NK-92 (cell line): ENCODE data around the gene GADD45B.

Experiments
- DNase-seq: peaks from one replicate; lab custom pipeline; 2025; ENCODE audit not compliant: unreplicated experiment; lab: John Stamatoyannopoulos, UW

The GADD45B gene, protein sequence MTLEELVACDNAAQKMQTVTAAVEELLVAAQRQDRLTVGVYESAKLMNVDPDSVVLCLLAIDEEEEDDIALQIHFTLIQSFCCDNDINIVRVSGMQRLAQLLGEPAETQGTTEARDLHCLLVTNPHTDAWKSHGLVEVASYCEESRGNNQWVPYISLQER

DNA sequence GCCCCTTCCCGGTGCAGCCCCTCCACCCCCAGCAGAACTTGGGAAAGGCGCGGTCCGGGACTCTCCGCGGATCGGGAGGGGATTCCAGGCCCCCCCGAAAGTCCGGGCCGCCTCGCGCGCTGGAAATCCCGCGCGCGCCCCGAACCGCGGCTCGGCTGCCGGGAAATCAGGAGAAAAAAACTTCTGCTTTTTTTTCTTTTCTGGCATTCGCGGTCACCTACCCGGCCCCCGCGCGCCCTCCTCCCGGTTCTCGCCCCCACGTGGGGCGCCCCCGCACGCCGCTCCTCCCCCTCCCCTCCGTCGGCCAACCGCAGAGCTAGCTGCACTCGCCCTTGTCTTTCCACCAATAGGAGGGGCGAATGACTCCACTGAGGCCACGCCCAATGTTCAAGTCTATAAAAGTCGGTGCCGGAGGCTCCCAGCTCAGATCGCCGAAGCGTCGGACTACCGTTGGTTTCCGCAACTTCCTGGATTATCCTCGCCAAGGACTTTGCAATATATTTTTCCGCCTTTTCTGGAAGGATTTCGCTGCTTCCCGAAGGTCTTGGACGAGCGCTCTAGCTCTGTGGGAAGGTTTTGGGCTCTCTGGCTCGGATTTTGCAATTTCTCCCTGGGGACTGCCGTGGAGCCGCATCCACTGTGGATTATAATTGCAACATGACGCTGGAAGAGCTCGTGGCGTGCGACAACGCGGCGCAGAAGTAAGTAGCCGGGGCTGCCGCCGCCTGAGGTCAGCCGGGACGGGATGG, at the start of gene GADD45B:
GADD45B (plus strand) TSS at position 426 of the 749 bp plus-strand sequence; CDS start at position 658, 232 bp downstream.
- peak; percentile 81 for DNase-seq

DNA sequence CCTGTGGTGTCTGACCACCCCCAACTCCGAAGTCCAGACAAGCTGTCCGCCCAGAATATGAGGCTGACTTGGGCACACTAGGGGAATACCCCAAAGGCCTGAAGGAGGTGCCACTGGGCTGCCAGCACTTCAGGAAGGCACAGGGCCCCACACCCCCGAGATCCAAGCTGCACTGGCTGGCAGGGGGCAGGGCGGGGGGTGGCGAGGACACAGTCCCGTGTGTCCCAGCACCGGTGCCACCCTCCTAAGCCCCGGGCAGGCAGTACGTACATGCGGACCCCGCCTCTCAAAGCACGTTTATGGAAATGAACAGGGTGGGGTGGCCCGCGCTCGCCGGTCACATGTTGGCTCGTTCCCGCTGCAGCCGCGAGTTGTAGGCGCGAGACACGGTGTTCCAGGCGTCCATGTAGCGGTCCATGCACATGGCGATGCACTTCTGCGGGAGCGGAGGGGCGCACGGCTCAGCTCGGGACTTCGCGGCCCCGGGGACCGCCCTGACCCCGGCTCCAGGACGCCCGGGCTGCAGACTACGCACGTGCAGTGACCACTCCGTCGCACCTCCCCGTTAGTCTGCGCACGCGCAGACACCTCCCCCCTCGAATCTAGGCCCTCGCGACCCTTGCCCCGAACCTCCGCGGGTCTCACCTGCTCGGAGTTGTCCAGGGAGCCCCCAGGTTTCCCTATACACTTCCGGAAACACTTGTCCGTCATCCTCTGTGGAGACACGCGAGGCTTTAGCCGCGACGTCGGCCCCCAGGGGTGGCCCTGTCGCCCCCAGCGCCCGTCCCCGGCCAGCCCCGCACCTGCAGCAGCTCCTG, 49.1 kb upstream of the GADD45B start:
- DNase-seq = no peak

DNA sequence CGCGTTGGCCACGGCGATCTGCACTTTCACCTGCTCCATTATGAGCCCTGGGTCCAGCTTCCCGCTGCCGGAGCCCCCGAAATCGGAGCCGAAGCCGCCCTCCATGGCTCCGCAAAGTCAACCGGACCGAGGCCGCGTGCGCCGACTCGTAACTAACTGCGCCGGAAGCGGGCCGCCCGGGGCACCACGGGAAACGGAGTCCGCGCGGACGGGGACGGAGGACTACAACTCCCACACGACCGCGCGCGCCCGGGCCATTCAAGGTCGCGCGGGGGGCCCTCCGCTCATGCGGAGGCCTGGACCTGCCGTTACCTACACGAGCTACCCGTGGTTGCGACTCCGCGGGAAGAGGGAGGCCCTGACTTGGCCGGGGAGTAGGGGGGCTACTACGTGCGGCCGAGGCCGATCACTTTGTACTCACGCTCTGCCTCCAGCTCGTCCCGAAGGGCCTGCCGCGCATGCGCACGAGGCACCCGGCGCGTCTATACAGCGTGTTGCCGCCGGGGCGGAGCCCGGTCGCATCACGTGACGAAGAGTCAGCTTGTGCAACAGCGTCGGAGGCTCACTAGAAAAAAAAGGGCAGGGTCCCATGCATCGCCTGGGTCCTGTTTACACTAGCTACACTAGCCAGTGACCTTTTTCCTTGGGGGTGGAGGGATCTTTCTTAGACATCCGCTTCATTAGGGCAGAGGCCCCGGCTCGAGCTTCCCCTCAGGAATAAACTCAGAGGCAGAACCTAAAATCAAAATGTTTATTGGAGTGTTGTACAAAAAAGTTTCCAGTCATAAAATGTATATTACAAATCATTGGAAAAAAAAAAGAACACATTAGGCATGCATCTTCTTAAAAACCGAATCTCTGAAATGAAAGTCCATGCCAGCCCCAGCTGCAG, 48.3 kb upstream of the GADD45B start, which contains the start of gene TIMM13:
TIMM13 (minus strand) TSS at position 158 of the 892 bp plus-strand sequence; CDS start at position 105, 53 bp downstream.
- DNase-seq = peak; percentile 70

DNA sequence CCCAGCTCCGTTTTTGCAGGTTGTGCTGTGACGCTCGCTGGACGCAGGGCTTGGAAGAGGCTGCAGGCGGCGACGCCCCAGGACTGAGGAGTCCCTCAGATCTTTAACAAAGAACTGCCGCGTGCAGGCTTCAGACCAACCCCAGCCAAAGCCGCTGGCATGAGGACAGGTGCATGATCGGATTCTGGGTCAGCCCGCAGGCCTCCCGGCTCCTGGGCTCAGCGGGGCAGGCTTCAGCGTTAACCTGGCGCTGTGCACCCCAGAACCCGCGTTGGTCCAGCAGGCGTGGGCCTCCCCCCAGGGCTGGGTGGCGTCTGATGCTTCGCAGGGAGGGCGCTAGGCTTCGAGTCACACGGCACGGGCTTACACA, 47.6 kb upstream of the GADD45B start:
- no peak for DNase-seq

DNA sequence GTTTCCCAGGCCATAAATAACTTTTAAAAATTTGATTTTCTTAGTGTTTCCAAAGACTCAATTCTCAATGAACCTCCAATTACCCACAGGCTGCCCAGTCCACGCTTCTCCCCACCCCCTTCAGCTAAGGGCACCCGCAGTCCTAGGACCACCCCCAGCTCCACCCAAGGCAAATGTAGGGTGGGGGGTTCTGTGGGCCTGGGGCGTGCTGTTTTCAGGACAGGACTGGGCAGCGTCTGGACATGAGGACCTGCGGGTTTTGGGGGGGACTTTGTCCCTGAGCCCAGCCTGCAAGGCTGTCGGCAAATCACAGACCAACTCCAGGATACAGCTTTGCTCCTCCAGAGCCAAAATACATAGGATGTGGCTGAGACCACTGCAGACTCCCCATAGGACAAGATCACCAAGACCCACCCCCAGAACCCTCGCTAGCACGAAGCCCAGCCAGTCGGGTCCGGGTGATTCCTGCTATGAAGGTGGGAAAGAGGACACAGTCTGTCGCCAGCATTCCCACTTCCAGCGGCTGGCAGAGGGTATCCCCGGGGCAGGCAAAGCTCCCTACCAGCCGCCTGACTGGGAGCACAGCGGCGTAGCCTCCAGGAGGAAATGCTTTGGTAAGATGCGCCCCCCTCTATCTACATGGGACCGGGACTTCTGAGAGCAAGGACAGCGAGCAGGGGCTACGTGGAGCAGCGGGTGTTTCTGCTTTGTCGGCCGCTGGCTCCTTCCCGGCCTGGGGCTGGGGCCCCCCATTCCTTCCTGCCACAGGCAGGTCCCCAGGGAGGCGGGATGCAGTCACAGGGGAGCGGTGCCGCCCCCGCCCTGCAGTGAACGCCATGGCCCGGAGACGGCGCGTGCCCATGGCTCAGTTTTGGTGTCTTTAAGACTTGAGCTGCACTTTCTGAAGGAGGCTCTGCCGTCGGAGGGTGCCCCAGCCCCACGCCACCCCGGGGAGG, 46.9 kb upstream of the GADD45B start:
- DNase-seq = no peak

DNA sequence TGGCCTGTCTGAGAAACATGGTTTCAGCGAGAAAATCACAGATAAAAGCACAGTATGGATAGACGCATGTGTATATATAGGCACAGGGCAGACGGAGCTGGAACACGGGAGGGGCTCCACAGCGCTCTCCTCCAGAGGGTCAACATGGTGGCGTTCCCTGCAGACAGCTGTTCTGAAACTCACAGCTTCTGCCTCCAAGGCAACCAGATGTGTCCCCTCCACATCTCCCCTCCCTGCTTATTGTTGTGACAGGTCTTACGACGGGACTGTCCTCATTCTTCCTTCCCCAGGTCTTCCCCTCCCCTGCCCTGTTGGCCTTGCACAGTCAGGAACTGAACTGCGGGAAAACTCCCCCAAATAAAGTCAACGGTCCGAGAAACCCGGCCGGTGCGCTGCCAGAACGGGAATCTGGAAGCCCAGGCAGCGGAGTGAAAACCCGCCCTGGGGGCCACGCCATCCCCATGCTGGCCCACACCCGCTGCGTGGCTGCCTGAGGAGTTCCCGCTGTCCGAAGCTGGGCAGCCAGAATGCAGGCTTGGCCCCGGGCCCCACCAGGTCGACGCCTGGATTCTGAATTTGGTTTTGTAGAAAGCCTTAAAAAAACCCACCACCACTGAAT, 45.9 kb upstream of the GADD45B start:
- no peak for DNase-seq

DNA sequence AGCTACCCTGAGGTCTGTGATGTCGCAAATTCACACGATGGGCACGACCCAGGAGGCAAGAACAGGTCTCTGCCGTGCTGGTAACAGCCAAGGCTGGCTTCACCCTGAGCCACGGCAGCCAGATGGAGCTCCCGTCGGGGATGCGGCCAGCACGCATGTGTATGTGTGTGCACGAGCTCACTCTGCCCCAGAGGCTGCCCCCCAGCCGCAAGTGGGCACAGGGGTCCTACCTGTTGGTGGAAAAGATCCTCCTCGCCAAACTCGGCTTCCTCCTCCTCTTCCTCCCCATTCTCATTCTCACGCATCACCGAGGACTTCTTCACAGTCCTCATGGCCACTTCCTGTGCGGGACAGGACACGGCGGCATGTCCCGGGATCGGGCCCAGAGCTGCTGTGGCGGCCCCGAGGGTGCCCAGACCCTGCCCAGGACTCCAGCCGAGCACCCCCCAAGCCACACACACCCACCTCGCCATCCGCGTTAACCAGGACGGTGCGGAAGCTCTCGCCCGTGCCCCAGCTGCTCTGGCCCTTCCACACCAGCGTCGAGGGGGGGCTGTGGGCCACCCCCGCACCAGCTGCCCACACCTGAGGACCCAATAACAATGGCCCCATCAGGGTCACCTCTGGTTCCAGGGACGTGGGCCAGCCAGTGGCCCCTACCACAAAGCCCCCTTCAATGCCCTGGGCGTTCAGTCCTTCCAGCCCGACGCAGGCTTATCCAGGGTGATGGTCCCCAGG, 44.4 kb upstream of the GADD45B start:
- no peak for DNase-seq

DNA sequence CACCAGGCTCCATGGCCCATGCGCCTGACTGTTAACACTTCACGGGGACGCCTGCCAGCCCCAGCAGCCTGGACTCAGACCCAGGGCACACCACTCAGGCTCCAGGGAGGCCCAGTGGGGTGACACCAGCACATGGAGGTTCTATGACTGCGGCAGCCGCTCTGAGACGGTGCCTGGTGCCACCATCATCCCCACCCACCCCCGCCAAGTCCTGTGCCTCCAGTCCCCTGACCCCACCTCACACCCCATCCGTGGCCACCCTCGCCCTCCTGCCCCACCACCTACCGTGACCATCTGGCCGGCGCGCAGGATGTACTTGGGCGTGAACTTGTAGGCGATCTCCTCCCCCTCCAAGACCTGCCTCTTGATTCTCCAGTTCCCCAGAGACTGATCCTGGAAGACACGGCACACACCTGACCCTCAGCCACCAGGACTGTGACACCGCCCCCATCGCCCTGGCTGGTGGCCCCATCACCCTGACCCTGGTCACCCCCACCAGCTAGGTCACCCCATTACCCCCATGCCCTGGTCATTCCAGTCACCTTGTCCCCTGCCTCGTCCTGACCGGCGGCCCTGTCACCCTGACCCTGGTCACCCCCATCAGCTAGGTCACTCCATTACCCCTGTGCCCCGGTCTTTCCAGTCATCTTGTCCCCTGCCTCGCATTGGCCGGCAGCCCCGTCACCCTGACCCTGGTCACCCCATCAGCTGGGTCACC, 43.6 kb upstream of the GADD45B start:
- no peak for DNase-seq

DNA sequence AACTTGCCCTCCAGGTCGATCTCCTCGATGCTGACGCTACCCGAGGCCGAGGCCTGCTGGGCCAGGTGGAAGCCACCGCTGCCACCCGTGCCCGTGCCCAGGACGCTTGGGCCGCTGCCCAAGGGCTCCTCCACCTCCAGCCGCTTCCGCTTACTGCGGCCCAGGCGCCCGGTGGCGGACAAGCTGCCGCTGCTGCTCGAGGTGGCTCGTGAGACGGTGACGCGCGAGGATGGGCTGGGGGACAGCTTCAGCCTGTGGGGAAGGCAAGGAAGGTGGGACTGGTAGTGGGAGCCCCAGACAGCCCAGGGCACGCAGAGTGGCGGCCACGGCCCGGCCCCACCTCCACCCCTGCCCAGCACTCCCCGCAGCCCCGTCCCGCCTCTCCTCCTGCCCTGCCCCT, 42.1 kb upstream of the GADD45B start:
- DNase-seq = no peak

DNA sequence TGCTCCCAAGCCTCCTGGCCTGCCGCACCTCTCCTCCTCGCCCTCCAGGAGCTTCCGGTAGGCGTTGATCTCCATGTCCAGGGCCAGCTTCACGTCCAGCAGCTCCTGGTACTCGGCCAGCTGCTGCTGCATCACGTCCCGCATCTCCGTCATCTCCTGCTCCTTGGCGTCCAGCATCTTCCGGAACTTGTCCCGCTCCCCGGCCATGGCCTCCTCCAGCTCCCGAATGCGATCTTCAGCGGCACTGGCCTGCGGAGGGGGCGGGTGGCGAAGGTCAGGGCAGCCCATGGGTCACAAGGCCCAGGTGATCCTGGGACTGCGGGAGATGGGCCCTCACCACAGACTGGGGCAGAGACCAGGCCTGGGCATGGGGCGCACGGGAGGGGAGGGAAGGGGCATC, 41.7 kb upstream of the GADD45B start:
- DNase-seq = no peak

DNA sequence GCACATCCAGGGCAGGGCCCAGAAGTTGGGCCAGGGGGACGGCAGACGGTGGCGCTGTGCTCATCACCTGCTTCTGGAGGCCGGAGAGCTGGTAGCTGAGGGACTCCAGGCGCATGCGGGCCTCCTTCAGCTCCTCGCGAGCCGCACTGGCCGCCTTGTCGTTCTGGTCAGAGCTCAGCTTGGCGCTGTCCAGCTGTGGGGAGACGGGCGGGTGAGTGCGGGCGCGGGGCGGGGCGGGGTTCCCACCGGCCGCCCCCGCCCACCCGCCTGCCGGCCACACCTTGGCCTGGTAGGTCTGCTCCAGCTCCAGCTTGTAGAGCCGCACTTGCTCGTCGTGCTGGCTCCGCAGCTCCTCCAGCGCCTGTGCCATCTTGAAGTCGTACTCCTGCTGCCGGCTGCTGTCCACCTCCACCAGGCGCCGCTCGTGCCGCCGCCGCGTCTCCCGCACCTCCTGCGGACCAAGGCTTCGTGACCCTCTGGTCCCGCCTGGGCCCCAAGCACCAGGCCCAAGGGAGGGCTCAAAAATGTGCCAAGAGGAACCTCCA, 41.1 kb upstream of the GADD45B start:
- DNase-seq = no peak

DNA sequence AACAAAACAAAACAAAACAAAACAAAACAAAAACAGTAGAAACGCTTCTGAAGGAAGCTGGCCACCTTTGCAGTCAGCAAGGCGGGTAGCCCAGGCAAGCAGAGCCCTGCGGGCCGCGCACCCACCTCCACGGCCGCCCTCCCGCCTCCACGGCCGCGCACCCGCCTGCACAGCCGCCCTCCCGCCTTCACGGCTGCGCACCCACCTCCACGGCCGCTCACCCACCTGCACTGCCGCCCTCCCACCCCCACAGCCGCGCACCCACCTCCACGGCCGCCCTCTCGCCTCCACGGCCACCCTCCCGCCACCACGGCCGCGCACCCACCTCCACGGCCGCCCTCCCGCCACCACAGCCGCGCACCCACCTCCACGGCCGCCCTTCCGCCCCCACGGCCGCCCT, 39.5 kb upstream of the GADD45B start:
- no peak for DNase-seq

DNA sequence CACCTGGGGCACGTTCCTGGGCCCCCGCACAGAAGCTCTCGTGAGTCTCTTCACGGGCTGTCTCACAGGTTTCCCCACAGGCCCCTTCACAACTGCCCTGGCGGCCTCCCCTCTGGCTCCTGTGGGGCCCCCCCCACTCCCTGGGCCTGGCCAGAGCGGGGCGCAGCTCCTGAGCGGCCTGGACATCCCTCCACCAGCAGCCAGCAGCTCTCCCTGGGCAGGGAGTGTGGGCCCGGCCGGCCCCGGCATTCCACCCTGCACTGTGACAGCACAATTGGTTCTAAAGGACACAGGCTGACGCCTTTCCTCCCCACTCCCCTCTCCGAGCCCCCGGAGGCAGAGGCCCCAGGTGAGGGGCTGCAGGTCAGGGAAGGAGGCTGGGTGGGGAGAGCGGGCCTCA, 39.0 kb upstream of the GADD45B start:
- DNase-seq = no peak

DNA sequence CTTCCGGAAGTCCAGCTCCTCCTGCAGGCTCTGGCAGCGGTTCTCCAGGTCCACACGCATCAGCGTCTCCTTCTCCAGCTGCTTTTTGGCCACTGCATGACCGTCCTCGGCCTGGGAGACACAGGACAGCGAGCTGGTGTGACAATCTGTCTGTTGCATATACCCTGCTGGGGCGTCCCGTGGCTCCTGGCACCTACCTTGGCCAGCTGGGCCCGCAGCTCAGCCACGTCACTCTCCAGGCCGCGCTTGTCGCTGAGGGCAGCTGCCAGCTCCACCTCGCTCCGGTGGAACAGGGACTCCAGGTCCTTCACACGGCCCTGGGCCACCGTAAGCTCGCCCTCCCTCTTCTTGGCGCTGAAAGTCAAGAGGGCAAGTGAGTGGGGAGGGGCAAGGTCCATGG, 37.7 kb upstream of the GADD45B start:
- no peak for DNase-seq

DNA sequence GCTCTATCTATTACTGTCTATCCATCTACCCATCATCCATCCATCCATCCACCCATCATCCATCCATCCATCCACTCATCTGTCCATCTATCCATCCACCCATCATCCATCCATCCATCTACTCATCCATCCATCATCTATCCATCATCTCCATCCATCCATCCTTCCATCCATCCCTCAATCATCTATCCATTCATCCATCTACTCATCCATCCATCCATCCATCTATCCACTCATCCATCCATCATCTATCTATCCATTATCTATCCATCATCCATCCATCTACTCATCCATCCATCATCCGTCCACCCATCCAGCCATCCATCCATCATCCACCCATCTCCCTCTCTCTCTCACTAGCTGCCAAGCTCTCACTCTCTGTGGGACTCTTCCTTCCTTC, 35.4 kb upstream of the GADD45B start:
- DNase-seq = no peak

DNA sequence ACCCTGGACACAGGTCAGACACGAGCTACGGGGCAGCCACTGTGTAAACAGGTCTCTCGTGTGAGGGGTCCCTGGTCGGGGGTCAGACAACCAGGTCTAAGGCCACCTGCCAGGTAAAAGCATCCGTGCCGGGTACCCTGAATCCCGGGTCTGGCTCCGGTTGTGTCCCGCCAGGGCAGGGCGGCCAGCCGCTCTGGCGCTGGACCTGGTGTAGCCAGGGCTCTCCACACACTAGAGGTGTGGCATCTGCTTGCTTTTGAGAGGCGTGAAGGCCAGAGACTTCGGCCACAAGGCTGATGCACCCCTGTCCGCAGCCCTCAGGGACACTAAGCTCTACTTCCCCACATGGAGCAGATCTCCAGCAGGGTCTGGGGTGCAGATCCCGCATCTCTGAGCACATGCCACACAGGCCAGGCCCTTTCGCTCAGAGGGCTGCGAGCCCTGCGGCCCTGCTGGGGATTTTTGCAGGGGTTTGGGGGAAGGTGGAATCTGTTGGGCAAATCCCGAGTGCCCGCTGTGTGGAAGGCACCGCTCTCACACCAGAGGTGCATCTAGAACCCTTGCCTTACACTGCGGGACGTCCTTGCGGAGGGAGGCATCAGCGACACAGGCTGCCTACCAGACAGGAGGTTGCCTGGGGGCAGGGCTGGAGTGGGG, 34.7 kb upstream of the GADD45B start:
- no peak for DNase-seq

DNA sequence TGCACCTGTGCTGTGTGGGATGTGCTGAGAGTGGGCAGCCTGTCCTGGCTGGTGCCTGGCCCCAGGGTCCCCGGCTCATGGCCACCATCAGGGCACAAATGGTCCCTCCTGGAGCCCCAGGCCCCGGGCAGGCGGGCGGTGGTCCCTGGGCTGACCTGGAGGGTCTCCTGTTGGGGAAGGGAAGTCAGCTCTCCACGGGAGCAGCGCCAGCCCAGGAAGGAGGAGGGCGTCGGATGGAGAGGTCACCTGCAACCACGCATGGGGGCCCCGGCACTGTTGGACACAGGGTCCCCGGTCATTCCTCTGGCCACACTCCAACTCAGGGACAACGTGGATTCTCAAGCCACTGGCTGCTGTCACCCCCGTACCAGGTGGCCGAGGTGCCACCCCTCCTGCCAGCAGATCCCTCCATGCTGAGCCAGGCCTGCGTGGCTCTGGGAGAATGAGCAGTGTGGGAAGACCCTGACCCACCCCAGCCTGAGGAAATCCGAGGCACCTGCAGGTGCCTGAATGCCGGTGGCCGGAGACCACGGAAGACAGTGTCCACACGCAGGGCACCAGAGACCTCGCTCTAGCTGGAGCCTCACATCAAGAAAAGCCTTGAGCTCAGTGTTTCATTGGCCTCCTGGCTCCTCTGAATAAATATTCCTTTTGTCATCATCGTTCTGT, 32.7 kb upstream of the GADD45B start:
- DNase-seq = no peak
